ENCODE results near the gene PLRG1.

The PLRG1 gene

GRCh38 chr4:154516318-154517029 is 33.7 kb downstream of the PLRG1 start:
- DNase-seq = no peak

DNA sequence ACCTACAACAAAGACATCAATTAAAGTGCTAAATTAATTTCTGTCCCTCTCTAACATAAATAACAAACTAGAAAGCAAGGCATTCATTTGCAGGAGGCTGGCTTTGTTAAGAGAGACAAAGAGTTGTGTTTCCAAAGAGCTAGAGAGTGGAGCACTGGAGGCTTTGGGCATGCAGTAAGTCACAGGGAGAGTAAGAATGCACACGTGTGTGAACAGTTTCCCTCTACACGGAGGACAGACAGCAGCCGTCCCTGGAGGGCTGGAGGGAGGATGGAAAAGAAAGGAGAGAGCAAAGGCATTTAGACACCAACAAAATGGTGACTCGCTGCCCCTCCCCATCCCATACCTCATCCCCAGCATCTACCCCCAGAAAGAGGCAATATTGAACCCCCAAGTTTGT is 38.2 kb downstream of the PLRG1 start:
- DNase-seq = no peak

DNA sequence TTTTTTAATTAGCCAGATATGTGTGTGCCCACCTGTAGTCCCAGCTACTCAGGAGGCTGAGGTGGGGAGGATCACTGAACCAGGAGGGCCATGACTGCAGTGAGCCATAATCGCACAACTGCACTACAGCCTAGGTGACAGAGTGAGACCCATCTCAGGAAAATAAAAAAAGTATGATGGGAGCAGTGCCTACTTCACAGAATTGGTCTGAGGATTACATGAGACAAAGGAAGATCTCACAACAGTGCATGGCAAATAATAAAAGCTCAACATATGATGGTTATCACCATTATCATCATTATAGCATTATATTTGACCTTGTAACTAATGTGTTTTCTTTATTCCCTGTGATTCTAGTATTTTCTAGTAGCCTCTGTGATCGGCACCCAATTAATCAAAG is 38.7 kb downstream of the PLRG1 start:
- no peak for DNase-seq

DNA sequence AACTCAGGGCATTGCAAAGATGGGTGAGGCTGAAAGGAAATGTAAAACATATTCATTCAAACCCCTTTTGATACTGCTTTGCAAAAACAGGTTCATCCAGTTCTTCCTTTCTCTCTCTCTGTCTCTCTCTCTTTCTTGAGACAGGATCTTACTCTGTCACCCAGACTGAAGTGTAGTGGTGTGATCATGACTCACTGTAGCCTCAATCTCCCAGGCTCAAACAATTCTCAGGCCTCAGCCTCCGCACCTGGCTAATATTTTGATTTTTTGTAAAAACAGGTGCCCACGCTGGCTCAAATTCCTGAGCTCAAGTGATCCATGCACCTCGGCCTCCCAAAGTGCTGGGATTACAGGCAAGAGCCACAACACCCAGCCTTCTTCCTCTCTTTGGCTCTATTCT is 43.0 kb downstream of the PLRG1 start:
- no peak for DNase-seq

- no peak for DNase-seq
Observed at GRCh38 chr4:154506253-154506652, 43.9 kb downstream of the PLRG1 start.

GRCh38 chr4:154503598-154503997 is 46.6 kb downstream of the PLRG1 start:
- no peak for DNase-seq

GRCh38 chr4:154502111-154502510 is 48.1 kb downstream of the PLRG1 start:
- DNase-seq = no peak

DNA sequence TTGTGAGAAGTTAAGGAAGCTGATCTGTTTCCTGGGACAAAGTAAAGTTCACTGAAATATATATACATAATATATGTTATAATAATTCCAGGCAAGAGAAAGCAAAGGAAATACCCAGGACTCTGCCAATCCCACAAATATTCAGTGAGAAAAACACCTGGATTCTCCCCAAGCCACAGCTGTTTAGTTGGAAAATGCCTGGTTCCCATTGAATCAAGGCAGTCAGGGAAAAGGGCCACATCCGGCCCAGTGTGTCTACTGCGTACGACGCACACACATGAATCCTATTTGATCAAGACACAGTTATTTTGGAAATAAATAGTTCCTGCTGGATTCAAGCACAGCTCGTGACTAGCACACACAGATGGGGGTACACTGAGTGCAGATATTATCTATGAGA is 52.3 kb downstream of the PLRG1 start:
- no peak for DNase-seq

GRCh38 chr4:154495867-154496266 is 54.3 kb downstream of the PLRG1 start:
- no peak for DNase-seq

DNA sequence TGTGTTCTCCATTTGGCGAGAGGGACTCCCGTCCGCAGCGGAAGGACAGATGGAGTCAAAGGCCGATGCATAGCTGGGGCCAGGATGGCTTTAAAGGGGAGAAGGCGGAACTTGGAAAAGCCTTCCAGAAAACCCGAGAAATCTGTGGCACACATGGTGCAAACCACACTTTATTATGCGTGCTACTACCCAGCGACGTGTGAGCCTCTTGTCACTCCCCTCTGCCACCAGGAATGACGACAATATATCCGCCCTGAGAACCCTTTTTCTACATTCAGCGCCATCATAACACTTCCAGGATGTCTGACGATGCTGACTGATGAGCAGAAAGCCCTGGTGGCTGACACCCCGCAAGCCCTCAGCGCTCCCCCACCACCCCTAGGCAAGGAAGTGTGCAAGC is 57.9 kb downstream of the PLRG1 start:
- DNase-seq = no peak

DNA sequence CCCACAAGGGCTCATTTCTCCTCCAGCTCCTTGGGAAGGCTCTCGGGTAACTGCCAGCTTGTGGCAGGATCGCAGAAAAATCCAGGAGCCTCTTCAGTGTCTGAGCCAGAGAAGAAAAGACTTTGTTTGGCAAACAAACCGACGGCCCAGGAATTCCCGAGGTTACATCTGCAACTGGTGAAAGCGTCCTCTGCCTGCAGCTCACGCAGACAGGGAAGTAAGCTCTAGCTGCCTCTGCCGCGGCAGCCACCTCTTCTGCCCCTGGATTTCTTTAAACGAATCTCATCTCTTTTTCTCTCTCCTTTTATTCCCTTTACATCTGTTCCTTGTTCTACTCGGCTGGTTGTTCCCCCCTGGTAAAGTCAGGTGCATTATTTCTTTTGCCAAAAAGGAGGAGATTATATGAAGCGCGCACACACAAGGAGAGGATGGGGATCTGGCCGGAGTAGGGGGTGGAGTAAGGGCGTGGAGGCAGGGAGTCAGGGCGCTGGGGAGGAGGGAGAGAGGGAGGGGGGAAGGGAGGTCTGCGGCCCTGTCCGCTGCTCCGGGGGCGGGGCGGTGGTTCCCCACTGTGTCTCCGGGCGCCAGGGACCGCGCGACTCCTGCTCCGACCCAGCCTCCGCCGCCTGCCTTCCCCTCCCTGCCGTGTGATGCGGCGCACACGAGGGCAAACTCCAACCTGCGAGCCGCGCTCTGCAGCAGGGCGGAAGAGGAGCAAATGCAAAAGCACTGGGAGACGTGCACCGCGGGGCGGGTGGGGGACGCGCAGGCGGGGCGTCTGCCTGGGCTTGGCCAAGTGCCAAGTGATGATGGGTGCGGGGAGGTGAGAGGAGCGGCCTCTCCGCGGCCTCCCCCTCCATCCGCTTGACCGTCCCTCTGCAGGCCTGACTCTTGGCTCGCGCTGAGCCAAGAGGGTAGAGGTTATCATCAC is 58.6 kb downstream of the PLRG1 start, which contains the start of gene DCHS2:
DCHS2 (minus strand) TSS at position 459 of the 931 bp plus-strand sequence; CDS start at position 15, 444 bp downstream.
- DNase-seq = no peak

- DNase-seq = no peak
Observed at GRCh38 chr4:154490583-154491340, 59.4 kb downstream of the PLRG1 start.

DNA sequence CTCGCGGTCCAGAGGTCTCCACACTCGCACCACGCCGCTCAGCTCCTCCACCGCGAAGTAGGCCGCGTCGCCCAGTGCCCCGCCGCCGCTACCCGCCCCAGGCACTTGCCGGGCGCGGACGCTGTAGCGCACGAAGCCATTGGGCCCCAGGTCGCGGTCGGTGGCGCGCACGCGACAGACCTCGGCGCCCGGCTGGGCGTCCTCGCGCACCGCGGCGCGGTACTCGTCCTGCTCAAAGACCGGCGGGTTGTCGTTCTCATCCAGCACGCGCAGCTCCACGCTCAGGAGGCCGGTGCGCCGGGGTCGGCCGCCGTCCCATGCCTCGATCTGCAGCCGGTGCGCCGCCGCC is 60.0 kb downstream of the PLRG1 start:
- DNase-seq = no peak

DNA sequence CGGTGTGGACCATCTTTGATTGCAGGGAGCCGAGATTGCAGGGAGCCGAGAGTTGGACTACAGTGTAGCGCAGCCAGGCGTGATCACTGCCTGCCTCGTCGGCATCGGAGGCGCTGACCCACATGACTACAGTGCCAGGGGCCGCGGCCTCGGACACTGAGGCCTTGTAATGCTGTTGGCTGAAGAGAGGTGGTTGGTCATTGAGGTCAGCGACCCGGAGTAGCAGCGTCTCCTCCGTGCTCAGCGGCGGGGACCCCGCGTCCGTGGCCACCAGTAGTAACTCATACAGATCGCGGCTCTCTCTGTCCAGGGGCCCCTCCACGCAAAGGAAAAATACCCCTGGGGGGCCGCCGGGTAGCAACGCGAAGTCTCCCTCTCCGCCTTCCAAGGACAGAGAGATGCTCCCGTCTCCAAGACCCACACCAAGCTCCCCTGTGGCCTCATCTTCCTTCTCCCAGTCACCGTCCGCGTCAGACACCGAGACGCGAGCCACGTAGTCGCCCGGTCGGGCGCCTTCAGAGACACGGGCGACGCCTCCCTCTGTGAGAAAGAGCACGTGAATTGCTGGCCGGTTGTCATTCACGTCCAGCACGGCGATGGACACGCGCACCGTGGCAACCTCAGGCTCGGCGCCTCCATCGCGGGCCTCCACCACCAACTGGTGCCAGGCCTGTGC is 60.5 kb downstream of the PLRG1 start:
- DNase-seq = no peak

DNA sequence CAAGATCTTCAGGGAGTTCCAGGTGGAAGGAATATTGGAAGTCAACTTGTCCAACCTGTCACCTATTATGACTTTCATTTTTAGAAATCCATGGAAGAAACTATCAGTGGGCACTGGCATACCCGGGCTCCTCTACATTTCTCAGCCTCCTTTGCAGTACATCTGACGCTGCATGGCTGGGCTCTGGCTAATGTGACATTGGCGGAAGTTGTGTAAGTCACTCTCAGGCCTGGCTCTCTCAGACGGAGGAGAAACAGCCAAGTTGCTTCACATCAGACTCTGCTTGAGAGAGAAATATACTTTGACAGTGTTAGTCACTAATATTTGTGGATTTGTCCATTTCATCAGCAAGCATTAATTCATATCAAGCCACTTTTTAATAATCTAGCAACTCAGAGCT is 63.1 kb downstream of the PLRG1 start:
- no peak for DNase-seq

DNA sequence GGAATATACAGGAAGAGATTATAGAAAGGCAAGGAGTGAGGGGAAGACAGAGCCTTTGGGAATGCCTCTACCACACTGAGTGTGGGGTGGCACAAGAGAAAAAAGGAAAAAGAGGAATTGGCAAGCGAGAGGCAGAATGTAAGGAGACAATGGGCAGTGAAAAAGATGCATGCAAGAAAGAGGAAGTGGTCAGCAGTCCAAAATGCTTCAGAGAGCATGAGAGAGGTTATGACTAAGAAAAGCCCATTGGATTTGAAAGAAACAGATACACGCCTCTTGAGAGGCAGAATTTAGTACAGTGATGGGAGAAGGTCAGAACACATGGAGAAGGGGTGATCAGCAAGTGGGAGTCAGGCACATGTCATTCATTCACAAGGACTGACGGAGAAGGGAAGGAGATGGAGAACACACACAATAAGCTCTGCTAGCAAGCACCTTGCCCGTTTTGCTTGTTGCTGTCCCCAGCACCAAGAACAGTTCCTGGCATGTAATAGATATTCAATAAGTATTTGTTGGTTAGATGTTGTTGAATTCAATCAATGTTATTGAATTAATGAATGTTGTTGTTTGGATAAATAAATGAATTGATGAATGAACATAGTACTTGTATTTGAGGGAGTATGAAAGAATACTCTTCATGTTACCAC is 65.0 kb downstream of the PLRG1 start:
- no peak for DNase-seq
